ENCODE data around the gene ABCA12.

The ABCA12 gene

GRCh38 chr2:214934006-214934405 is 204.4 kb downstream of the ABCA12 start:
- no peak for DNase-seq (ENCODE audit: low read depth)

DNA sequence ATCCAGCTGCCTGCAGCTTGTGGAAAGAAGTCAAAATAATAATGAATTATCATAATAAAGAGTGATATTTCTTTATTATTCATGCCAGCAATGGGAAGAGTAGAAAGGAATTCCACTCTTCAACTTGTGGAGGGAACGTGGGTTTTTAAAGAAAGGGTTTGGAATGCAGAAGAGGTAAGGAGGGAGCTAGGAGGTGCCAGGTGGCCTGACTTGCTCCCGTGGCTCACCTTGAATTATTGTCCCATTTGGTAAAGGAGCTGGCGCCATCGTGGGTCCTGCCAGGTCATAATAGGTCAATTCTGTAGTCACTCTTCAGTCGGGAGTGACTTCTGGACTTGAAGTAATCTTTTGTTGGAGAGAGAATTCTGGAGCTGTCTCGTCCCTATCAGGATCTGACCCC is 233.8 kb downstream of the ABCA12 start:
- no peak for DNase-seq (ENCODE audit: low read depth)

DNA sequence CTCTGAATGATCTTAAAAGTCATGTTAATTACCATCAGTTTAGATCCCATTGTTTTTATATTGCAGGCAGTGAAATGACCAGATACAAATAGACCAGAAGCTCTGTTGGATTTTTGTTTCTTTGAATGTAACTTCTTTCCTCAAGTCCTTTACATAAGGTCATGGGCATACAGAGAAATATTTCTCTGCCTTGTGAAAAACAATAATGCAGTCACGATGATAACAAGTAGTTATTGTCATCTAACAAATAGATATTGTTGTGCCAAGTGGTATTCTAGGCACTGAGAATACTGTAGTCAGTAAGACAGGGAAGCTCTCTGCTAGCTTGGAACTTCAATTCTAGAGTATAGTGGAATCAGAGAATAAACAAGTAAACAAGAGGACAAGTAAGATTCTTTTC is 234.2 kb downstream of the ABCA12 start:
- no peak for DNase-seq (ENCODE audit: low read depth)

- no peak for DNase-seq (ENCODE audit: low read depth)
Observed at GRCh38 chr2:214902286-214902685, 236.1 kb downstream of the ABCA12 start.

- no peak for DNase-seq (ENCODE audit: low read depth)
Observed at GRCh38 chr2:214899751-214900150, 238.7 kb downstream of the ABCA12 start.

DNA sequence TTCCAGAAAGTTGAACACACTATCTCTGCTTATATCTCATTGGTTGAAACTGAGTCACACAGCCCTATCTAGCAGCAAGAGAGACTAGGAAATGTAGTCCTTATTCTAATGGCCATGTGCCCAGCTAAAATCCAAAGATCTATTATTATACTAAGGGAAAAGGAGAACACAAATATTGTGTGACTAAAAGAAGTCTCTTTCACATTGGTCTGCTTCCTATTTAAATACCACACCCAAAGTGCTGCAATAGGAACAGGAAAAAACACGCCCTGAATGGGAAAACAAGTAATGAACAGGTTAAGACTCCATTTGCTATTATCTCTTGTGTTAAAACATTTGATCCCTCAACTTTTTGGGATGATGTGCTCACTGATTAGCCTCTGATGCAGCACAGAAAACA is 242.2 kb downstream of the ABCA12 start:
- no peak for DNase-seq (ENCODE audit: low read depth)

DNA sequence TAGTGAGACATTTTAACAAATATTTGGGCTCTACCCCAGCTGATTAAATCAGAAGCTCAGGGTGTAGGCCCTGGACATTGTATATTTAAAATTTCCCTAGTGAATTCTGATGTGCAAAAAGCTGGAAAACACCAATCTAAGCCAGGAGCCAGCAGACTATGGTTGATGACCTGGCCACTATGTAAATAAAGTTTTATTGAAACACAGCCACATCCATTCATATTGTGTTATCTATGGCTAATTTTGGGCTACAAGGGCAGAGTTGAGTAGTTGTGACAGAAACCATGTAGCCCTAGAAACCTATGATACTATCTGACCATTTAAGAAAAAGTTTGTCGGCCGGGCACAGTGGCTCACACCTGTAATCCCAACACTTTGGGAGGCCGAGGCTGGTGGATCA is 243.0 kb downstream of the ABCA12 start:
- no peak for DNase-seq (ENCODE audit: low read depth)

DNA sequence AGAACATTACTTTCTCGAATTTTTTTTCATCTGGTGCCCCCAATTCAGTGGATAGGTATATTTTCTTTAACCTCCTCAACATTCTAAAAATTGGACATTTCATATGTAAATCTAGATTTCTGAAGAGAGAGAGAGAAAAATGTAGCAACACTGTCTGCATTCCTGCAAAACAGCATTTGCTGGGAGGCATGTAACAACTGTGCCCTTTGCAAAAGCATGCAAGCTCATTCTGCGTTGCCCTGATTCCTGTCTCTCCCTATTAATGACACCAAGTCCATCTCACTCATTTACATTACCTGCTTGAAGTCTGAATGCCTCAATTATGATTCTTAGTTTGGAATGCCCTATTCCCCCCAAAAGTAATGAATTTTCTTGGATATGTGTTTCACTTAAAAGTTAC is 249.1 kb downstream of the ABCA12 start:
- DNase-seq (ENCODE audit: low read depth), result no peak

- no peak for DNase-seq (ENCODE audit: low read depth)
Observed at GRCh38 chr2:214881647-214882202, 256.7 kb downstream of the ABCA12 start.

All from stimulated activated CD8-positive, alpha-beta memory T cell treated with anti-CD3 and anti-CD28 coated beads, Interleukin-7, amount 100 ng/mL, for 24 hours (primary cell).